ENCODE data around the gene ALOXE3.
A peak's percentile ranks its signal among the peaks of the same experiment; 100 is the strongest.

ALOXE3 gene

DNA sequence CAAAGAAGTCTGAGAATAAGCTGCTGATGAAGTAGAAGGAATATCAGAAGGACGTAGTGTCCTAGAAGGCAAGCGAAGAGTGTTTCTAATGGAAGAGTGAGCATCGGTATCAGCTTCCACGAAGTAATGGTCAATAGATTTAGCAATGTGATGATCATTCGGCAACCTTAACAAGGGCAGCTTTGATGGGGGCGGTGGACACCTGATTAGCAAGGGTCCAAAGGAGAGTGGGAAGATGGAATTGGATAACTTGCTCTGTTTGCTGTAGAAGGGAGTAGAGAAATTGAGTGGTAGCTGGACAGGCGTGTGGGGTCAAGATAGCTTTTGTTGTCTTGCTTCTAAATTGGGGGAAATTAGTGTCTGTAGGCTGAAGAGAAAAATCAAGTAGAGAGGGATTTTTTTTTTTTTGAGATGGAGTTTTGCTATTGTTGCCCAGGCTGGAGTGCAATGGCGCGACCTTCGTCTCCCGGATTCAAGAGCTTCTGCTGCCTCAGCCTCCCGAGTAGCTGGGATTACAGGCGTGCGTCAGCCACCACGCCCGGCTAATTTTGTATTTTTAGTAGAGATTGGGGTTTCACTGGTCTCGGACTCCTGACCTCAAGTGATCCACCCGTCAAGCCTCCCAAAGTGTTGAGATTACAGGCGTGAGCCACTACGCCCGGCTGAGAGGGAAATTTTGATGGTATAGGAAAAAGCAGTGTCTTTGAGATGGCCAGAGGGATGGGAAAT lies 19.5 kb upstream of the ALOXE3 start:
- no peaks in the 10 kb centered on the region for H3K9me2 ChIP-seq (replicated peaks; ENCODE audit: low read depth, low read length)
- peak overlapping the region; percentile 97 for H3K4me2 ChIP-seq (ENCODE audit: low read depth, low read length, poor library complexity, severe bottlenecking)
- peak overlapping the region; percentile 77 for H3K4me3 ChIP-seq (ENCODE audit: low read length, poor library complexity, severe bottlenecking)
- H3K9me3 ChIP-seq (ENCODE audit: insufficient read depth, low read depth, low read length) = no peaks in the 10 kb centered on the region
- H2AFZ ChIP-seq (ENCODE audit: low read length) = peak overlapping the region; percentile 92
- H4K20me1 ChIP-seq (ENCODE audit: insufficient read depth, low read length, poor library complexity, severe bottlenecking) = no peaks in the 10 kb centered on the region
- H3K36me3 ChIP-seq (ENCODE audit: insufficient read depth, low read length) = peaks cover 15% of the 10 kb centered on the region; the same call in 1 of the 2 replicates
- no peaks in the 10 kb centered on the region for H3K27me3 ChIP-seq (ENCODE audit: insufficient read depth, low read length, poor library complexity, severe bottlenecking)
- peaks cover 5% of the 10 kb centered on the region; the same call in 1 of the 2 replicates for H3F3A ChIP-seq (ENCODE audit: low read depth)
- no peaks in the 10 kb centered on the region for H3K79me2 ChIP-seq (ENCODE audit: insufficient read depth, low read length)
- TF ChIP-seq, protein P1, sequence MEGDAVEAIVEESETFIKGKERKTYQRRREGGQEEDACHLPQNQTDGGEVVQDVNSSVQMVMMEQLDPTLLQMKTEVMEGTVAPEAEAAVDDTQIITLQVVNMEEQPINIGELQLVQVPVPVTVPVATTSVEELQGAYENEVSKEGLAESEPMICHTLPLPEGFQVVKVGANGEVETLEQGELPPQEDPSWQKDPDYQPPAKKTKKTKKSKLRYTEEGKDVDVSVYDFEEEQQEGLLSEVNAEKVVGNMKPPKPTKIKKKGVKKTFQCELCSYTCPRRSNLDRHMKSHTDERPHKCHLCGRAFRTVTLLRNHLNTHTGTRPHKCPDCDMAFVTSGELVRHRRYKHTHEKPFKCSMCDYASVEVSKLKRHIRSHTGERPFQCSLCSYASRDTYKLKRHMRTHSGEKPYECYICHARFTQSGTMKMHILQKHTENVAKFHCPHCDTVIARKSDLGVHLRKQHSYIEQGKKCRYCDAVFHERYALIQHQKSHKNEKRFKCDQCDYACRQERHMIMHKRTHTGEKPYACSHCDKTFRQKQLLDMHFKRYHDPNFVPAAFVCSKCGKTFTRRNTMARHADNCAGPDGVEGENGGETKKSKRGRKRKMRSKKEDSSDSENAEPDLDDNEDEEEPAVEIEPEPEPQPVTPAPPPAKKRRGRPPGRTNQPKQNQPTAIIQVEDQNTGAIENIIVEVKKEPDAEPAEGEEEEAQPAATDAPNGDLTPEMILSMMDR (conservative IDR thresholded peaks at IDR 0.05; ENCODE audit: low read length) = no peak
- TF ChIP-seq EZH2phosphoT487 (IDR thresholded peaks at IDR 0.05; ENCODE audit: borderline replicate concordance) = no peak
- peaks cover 16% of the 10 kb centered on the region for H3K4me1 ChIP-seq (ENCODE audit: insufficient read depth, low read length, poor library complexity, severe bottlenecking)
- H3K9ac ChIP-seq (ENCODE audit: low read depth, low read length, poor library complexity, severe bottlenecking) = peak overlapping the region; percentile 74

DNA sequence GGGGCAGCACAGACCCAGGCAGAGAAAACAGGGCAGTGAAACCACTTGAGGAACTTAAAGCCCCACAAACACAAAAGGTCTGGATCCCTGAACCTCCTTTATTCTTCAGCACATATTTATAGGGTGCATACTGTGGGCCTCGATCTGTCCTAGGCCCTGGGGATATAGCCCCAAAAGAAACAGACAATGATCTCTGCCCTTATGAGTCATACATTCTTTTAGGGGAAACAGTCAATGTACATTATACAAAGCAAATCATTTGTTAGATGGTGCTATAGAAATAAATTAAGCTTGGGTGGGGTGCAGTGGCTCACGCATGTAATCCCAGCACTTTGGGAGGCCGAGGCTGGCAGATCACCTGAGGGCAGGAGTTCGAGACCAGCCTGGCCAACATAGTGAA lies 15.6 kb upstream of the ALOXE3 start:
- H3K4me3 ChIP-seq (ENCODE audit: low read length, poor library complexity, severe bottlenecking) = no peak overlapping the region
- H2AFZ ChIP-seq (ENCODE audit: low read length) = no peak overlapping the region
- H3K4me2 ChIP-seq (ENCODE audit: low read depth, low read length, poor library complexity, severe bottlenecking) = no peak overlapping the region

DNA sequence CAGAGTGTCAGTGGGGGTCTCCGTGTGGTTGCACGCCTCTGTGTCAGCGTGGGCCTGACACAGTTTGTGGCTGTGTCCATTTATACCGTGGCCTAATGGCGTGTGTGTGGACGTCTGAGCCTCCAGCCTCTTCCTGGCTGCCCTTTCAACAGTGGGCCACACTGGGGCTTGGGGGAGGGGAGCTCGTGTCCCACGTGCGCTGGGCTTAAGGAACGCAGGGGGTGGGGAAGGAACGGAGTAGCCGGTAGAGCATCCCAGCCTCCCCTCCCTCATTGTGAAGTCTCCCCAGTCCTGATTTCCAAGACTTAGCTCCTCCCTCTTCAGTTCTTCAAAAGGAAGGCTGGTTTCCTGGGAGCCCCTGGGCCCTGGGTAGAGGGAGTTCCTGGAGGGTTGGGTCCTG lies 15.1 kb upstream of the ALOXE3 start:
- Histone ChIP-seq H3F3A (ENCODE audit: low read depth) (peaks cover 3% of the 10 kb centered on the region; the same call in 1 of the 2 replicates), H3K4me1 (ENCODE audit: insufficient read depth, low read length, poor library complexity, severe bottlenecking) (peaks cover 10% of the 10 kb centered on the region), H3K27me3 (ENCODE audit: insufficient read depth, low read length, poor library complexity, severe bottlenecking) (no peaks in the 10 kb centered on the region), H3K4me3 (ENCODE audit: low read length, poor library complexity, severe bottlenecking) (no peak overlapping the region), H3K9ac (ENCODE audit: low read depth, low read length, poor library complexity, severe bottlenecking) (no peak overlapping the region), H3K9me3 (ENCODE audit: insufficient read depth, low read depth, low read length) (no peaks in the 10 kb centered on the region), H3K36me3 (ENCODE audit: insufficient read depth, low read length) (no peaks in the 10 kb centered on the region), H4K20me1 (ENCODE audit: insufficient read depth, low read length, poor library complexity, severe bottlenecking) (no peaks in the 10 kb centered on the region), H2AFZ (ENCODE audit: low read length) (no peak overlapping the region), H3K9me2 (replicated peaks; ENCODE audit: low read depth, low read length) (no peaks in the 10 kb centered on the region), H3K79me2 (ENCODE audit: insufficient read depth, low read length) (no peaks in the 10 kb centered on the region), H3K4me2 (ENCODE audit: low read depth, low read length, poor library complexity, severe bottlenecking) (no peak overlapping the region)
- no peak for TF ChIP-seq EZH2phosphoT487 (IDR thresholded peaks at IDR 0.05; ENCODE audit: borderline replicate concordance)
- TF ChIP-seq, protein P1 (conservative IDR thresholded peaks at IDR 0.05; ENCODE audit: low read length) = no peak

More for the DNA sequence above, 15.6 kb upstream of the ALOXE3 start:
- no peaks in the 10 kb centered on the region for H3K79me2 ChIP-seq (ENCODE audit: insufficient read depth, low read length)
- no peak overlapping the region for H3K9ac ChIP-seq (ENCODE audit: low read depth, low read length, poor library complexity, severe bottlenecking)
- H3K36me3 ChIP-seq (ENCODE audit: insufficient read depth, low read length) = no peaks in the 10 kb centered on the region
- peaks cover 11% of the 10 kb centered on the region for H3K4me1 ChIP-seq (ENCODE audit: insufficient read depth, low read length, poor library complexity, severe bottlenecking)
- no peaks in the 10 kb centered on the region for H3K9me2 ChIP-seq (replicated peaks; ENCODE audit: low read depth, low read length)
- peaks cover 3% of the 10 kb centered on the region; the same call in 1 of the 2 replicates for H3F3A ChIP-seq (ENCODE audit: low read depth)
- no peaks in the 10 kb centered on the region for H3K27me3 ChIP-seq (ENCODE audit: insufficient read depth, low read length, poor library complexity, severe bottlenecking)
- H4K20me1 ChIP-seq (ENCODE audit: insufficient read depth, low read length, poor library complexity, severe bottlenecking) = no peaks in the 10 kb centered on the region
- no peaks in the 10 kb centered on the region for H3K9me3 ChIP-seq (ENCODE audit: insufficient read depth, low read depth, low read length)
- no peak for TF ChIP-seq EZH2phosphoT487 (IDR thresholded peaks at IDR 0.05; ENCODE audit: borderline replicate concordance)
- TF ChIP-seq, protein P1 (conservative IDR thresholded peaks at IDR 0.05; ENCODE audit: low read length) = no peak
